GM18520 (cell line): ENCODE results near the gene C12orf54.
"Not testable (repeated sequence)": the region's sequence is repeated elsewhere in the genome, so short reads cannot be mapped to it uniquely, and the experiment has no call there.

Experiments used
- ATAC-seq: cut with Tn5 transposase; IDR thresholded peaks from one replicate; pipeline ENCODE4 v1.9.1; 2021; ENCODE audit not compliant: unreplicated experiment

Gene C12orf54

GRCh38 chr12:48482198-48482597 lies at the start of gene C12orf54:
Gene C12orf54, plus strand, starts transcription at chr12:48482498. Its CDS starts 799 bp downstream, at chr12:48483297.
- no peak for ATAC-seq

DNA sequence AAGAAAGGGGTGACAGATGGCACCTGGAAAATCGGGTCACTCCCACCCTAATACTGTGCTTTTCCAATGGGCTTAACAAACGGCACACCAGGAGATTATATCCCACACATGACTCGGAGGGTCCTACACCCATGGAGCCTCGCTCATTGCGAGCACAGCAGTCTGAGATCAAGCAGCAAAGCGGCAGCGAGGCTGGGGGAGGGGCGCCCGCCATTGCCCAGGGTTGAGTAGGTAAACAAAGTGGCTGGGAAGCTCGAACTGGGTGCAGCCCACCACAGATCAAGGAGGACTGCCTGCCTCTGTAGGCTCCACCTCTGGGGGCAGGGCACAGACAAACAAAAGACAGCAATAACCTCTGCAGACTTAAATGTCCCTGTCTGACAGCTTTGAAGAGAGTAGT lies 48.3 kb upstream of the C12orf54 start:
- not testable (repeated sequence) for ATAC-seq

DNA sequence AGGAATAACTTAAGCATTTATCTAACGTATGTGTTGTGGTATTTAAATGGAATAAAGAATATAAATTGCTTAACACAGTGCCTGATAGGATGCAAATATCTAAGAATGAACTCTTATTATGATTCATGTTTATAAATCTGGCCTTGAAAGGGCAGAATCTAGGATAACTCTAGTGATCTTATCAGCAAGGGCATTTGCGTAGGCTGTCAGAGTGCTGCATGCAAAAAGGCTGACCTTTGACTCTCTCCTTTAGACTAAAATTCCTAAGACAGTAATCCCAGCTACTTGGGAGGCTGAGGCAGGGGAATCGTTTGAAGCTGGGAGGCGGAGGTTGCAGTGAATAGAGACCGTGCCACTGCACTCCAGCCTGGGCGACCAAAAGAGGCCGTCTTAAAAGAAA lies 41.2 kb upstream of the C12orf54 start:
- ATAC-seq: no peak

- ATAC-seq: no peak
Measured at GRCh38 chr12:48442179-48442847, 40.0 kb upstream of the C12orf54 start.

DNA sequence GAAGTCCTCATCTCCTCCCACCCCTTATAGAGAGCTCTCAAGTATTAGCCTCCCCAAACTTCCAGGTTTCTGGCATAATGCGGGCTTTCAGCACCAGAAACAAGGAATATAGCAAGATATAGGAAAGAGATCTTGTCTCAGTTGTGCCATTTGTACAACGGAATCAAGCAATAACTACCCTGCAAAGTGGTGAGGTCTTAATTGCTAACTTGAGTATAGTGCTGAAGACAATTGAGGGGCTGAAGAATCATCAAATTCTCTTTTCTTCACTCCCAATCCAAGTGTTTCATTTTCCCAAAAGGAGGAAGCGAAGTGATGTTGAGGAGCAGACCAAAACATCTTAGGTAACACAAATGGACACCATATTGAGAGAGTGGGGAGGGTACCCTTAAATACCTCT lies 36.8 kb upstream of the C12orf54 start:
- no peak for ATAC-seq

GRCh38 chr12:48446161-48446776 lies 36.0 kb upstream of the C12orf54 start:
- no peak for ATAC-seq

DNA sequence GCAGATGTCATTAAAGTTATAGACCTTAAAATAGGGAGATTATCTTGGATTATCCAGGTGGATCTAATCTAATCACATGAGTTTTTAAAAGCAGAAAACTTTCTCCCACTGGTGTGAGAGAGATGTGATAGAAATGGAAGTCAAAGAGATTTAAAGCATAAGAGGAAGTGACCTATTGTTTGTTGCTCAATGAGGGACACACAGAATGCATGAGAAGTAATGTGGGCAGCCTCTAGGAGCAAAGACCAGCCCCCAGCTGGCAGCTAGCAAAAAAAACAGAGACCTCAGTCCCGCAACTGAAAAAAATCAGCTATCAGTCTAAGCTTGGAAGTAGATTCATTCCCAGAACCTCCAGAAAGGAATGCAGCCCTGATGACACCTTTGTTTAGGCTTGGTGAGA lies 34.5 kb upstream of the C12orf54 start:
- no peak for ATAC-seq

DNA sequence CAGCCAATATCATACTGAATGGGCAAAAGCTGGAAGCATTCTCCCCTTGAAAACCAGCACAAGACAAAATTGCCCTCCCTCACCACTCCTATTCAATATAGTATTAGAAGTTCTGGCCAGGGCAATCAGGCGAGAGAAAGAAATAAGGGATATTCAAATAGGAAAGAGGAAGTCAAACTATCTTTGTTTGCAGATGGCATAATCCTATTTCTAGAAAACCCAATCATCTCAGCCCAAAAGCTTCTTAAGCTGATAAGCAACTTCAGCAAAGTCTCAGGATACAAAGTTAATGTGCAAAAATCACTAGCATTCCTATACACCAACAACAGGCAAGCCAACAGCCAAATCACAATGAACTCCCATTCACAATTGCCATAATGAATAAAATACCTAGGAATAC lies 30.9 kb upstream of the C12orf54 start:
- no peak for ATAC-seq

GRCh38 chr12:48452961-48453360 lies 29.3 kb upstream of the C12orf54 start:
- not testable (repeated sequence) for ATAC-seq

DNA sequence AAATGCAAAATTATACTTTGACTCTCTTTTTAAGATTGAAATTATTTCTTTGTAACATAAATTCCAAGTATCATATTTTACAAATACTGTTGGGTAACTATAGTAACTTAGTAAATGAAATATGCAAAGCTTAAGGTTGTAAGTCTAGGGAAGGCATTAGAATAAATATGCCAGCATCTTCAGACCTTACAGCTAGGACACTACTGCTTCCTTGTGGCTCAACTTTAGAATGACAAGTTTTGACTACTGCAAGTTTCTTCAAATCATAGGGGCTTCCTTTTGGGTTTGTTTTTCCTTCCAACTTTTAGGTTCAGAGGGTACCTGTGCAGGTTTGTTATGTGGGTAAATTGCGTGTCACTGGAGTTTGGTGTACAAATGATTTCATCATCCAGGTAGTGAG lies 27.6 kb upstream of the C12orf54 start:
- ATAC-seq: no peak

DNA sequence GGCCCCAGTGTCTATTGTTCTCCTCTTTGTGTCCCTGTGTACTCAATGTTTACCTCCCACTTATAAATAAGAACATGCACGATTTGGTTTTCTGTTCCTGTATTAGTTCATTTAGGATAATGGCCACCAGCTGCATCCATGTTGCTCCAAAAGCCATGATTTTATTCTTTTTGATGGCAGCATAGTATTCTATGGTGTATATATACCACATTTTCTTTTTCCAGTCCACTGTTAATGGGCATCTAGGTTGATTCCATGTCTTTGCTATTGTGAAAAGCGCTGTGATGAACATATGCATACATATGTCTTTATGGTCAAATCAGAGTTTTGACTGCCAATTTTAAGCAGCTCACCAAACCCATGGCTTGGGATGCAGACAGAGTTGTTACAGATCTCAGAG lies 27.2 kb upstream of the C12orf54 start:
- no peak for ATAC-seq

DNA sequence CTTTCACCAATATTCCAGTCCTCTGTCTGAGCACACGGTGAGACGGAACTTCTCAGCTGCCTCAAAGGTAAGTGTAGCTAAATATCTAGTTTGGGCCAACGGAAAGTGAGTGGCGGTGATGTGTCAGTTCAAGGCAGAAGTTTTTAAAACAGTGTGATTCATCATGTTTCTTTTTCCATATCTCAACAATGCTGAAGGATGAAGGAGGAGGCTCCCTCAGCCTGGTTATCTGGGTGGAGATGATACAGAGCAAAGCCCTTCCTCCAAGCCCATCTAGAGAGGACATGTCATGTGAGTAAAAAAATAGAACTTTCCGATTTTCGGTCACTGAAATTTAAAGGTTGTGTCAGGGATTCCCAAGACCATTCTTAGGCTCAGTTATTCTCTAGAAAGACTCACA lies 23.0 kb upstream of the C12orf54 start:
- ATAC-seq: no peak

- not testable (repeated sequence) for ATAC-seq
Measured at GRCh38 chr12:48469027-48469426, 13.3 kb upstream of the C12orf54 start.

DNA sequence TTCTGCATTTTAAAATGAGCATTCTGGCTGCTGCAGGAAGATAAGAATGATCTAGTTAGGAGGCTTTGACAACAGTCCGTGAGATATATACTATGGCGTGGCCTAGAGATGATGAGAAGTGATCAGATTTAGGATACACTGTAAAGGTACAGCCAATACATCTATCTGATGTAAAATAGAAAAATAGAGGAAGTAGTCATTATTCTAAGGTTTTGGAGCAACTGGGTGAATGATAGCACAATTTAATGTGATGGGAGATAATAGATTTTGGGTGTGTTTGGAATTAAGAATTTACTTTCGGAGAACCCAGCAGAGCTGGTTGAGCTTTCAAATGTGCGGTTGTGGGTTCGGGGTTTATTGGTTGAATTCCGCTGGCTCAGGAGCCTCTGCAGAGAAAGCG lies 10.0 kb upstream of the C12orf54 start, which contains the start of gene ANP32D:
ANP32D (plus strand) TSS at position 301 of the 400 bp plus-strand sequence. CDS start 106 bp downstream, outside the sequence.
- ATAC-seq: no peak

GRCh38 chr12:48473061-48473460 lies 9.2 kb upstream of the C12orf54 start:
- ATAC-seq: no peak

GRCh38 chr12:48474497-48474896 lies 7.8 kb upstream of the C12orf54 start:
- ATAC-seq: not testable (repeated sequence)

- no peak for ATAC-seq
Measured at GRCh38 chr12:48482930-48483329, 632 bp downstream of the C12orf54 start.

DNA sequence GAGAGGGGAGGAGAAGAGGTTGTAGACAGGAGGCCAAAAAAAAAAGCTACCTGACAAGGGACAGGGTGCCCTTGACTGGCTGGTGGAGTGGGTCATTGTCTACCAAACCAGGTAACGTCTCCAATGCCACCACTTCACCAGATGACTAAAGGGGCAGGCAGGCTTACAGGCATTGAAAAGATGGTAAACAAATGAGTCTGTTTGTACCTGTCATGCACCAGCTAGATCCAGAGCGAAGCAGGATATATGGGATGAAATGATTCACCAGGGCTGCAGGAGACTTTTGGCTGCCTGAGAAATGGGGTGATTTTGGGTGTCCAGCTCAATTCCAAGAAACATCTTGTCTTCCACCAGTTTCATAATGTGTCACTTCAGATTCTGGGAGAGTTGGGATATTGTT lies 4.0 kb downstream of the C12orf54 start:
- no peak for ATAC-seq

GRCh38 chr12:48486679-48487078 lies 4.4 kb downstream of the C12orf54 start:
- ATAC-seq: no peak

- ATAC-seq: peak; percentile 87
Measured at GRCh38 chr12:48489012-48489411, 6.7 kb downstream of the C12orf54 start.

DNA sequence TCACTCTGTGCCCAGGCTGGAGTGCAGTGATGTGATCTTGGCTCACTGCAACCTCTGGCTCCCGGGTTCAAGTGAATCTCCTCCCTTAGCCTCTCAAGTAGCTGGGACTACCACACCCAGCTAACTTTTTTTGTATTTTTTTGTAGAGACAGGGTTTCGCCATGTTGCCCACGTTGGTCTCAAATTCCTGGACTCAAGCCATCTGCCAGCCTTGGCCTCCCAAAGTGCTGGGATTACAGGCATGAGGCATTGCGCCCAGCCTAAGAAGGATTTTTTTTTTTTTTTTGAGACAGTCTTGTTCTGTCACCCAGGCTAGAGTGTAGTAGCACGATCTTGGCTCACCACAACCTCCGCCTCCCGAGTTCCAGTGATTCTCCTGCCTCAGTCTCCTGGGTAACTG lies 7.2 kb downstream of the C12orf54 start:
- not testable (repeated sequence) for ATAC-seq

GRCh38 chr12:48500281-48500680 lies 18.0 kb downstream of the C12orf54 start:
- ATAC-seq: not testable (repeated sequence)

DNA sequence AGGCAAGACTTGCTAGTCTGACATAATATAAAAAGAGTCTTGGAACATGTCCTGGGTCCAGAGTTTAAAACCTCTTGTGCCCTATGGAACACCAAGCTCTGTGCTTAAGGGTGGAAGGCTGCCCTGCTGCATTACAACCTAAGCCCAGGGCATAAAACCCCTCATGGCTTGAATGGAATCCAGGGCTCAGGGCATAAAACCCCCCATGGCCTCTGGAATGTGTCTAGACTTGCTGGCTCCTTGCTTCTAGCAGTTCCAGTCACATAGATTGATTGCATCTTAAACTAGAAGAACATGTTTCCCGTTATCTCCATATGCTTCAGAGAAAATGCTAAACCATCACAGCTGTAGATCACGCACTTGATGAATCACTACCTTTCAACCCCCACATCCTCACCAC lies 24.5 kb downstream of the C12orf54 start:
- ATAC-seq: not testable (repeated sequence)
